WTC11 (cell line): Measurements from ENCODE around the gene ZFYVE26. TPM values are rescaled to one million over a fixed set of nuclear protein-coding genes. Genes with fewer than 3 reads are reported as not detected.

Experiments used
- ATAC-seq: fragments of 200-7000 bp; cut with Tn5 transposase; 2 replicates; pipeline ENCODE4 v1.10.0; 2021; ENCODE audit warnings: mild to moderate bottlenecking, moderate library complexity
- CTCF ChIA-PET: fragments of 300-600 bp; sonication (Branson Sonifier 250); formaldehyde crosslinking; loops from one replicate; lab custom pipeline; 2021; ENCODE audit warnings: antibody characterized with exemption; lab: Charles Lee
- POLR2A ChIA-PET: fragments of 350-600 bp; sonication (Branson Sonifier 250); formaldehyde crosslinking; loops from one replicate; lab custom pipeline; 2021; ENCODE audit warnings: antibody characterized with exemption; lab: Charles Lee
- DNase-seq: peaks from one replicate; pipeline ENCODE4 v3.0.0; 2021; ENCODE audit warnings: low spot score
- H3K27ac Mint-ChIP-seq: 2 replicates; pipeline ENCODE4 v1.8.0; 2021; ENCODE audit warnings: mixed read lengths
- H3K27me3 Mint-ChIP-seq: 2 replicates; pipeline ENCODE4 v1.8.0; 2021; ENCODE audit warnings: low read depth, mild to moderate bottlenecking, moderate library complexity, mixed read lengths
- H3K36me3 Mint-ChIP-seq: 2 replicates; pipeline ENCODE4 v1.8.0; 2021; ENCODE audit warnings: mixed read lengths
- H3K4me1 Mint-ChIP-seq: 2 replicates; pipeline ENCODE4 v1.8.0; 2022; ENCODE audit warnings: mixed read lengths
- H3K4me3 Mint-ChIP-seq: 2 replicates; pipeline ENCODE4 v1.8.0; 2021; ENCODE audit warnings: mild to moderate bottlenecking, moderate library complexity, mixed read lengths
- H3K9me3 Mint-ChIP-seq: 2 replicates; pipeline ENCODE4 v1.8.0; 2021; ENCODE audit warnings: mixed read lengths
- NR3C1 ChIP-seq: sonication (generic); formaldehyde crosslinking; conservative IDR thresholded peaks from 2 replicates; pipeline ENCODE4 v1.8.1; 2023; ENCODE audit warnings: low read depth, mild to moderate bottlenecking, missing genetic modification reagents
- total RNA-seq: library from RNA; stranded (reverse); gene quantifications from 3 replicates; pipeline ENCODE4 v1.2.3, GENCODE V29; 2021

The ZFYVE26 gene
- total RNA-seq, 1 experiment from 2014 or later = 25.8 TPM

GRCh38 chr14:67697006-67697405, 119.4 kb downstream of the ZFYVE26 start:
- peaks cover 11% of the 10 kb centered on the region for H3K4me1 Mint-ChIP-seq
- DNase-seq = no peak
- ATAC-seq = no peak
- H3K36me3 Mint-ChIP-seq = peaks cover 14% of the 10 kb centered on the region
- no peak overlapping the region for H3K27ac Mint-ChIP-seq
- no peak overlapping the region for H3K4me3 Mint-ChIP-seq
- ChIA-PET POLR2A (no interaction called here), CTCF (interaction anchor here (0.8 kb wide), 1 partner anchor 126 kb away, joined by 3 read pairs; no protein-coding TSS in a partner anchor)
- no peak for TF ChIP-seq NR3C1 (CRISPR knock-in tag)
- peaks cover 11% of the 10 kb centered on the region for H3K27me3 Mint-ChIP-seq
- H3K9me3 Mint-ChIP-seq = 0 out of 2 replicates have a peak, but pooled peaks cover 3% of the 10 kb centered on the region

Other genes starting within 250 kb of the ZFYVE26 start
- gene PIGH, start 216.3 kb downstream of the ZFYVE26 start, total RNA-seq = 6.6 to 7.8 TPM (median 6.8 TPM) in 3 replicates
- 29.8 to 38.5 TPM (median 33.0 TPM) in 3 replicates for gene ARG2, start 196.7 kb downstream of the ZFYVE26 start, total RNA-seq
- 108 to 133 TPM (median 123 TPM) in 3 replicates for gene VTI1B, start 142.0 kb downstream of the ZFYVE26 start, total RNA-seq
- gene RDH11, start 120.8 kb downstream of the ZFYVE26 start, total RNA-seq = 103 to 114 TPM (median 110 TPM) in 3 replicates
- 0.55 to 0.77 TPM (median 0.66 TPM) in 3 replicates for gene RDH12, start 114.7 kb downstream of the ZFYVE26 start, total RNA-seq
- gene RAD51B, start 3.2 kb upstream of the ZFYVE26 start, total RNA-seq = 14.2 to 27.8 TPM (median 26.4 TPM) in 3 replicates